Measurements from ENCODE around the gene C19orf85. TPM values are rescaled to one million over a fixed set of nuclear protein-coding genes. Genes with fewer than 3 reads are reported as not detected.

The C19orf85 gene
- total RNA-seq, 1 donor, result not detected

DNA sequence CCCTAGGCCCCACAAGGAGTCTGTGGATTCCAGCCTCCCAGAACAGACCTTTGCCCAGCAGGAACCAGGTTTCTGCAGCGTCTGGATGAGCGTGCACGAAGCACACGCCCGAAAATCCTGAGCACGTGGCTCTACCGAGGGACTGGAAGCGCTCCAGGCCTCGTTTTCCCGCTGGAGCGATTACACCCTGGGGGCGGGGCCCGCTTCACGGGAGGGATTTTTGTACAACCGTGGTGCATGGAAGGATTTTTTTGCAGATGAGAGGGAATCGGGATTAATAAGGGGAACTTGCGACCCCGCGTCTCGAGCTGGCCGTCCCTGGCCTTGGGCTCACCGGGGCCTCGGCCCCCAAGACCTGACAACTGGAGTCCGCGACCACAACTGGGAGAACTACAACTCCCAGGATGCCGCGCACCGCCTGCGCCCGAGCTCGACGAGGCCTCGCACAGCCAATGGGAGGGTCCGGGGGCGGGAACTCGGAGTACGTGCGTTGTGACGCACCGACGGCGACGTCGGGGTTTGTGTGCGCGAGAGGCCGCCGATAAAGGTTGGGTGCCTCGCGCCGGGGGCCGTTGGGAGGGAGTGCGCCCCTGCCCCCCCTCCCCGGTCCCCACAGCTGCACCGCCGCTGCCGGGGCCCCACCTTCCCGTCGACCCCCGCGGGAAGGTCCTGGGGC lies 11.7 kb upstream of the C19orf85 start, which contains the start of gene ZNF628:
TSS of gene ZNF628 (plus strand) at position 518 of the 676 bp plus-strand sequence. CDS start 3,294 bp downstream, outside the sequence.
- TF ChIP-seq, protein P1, sequence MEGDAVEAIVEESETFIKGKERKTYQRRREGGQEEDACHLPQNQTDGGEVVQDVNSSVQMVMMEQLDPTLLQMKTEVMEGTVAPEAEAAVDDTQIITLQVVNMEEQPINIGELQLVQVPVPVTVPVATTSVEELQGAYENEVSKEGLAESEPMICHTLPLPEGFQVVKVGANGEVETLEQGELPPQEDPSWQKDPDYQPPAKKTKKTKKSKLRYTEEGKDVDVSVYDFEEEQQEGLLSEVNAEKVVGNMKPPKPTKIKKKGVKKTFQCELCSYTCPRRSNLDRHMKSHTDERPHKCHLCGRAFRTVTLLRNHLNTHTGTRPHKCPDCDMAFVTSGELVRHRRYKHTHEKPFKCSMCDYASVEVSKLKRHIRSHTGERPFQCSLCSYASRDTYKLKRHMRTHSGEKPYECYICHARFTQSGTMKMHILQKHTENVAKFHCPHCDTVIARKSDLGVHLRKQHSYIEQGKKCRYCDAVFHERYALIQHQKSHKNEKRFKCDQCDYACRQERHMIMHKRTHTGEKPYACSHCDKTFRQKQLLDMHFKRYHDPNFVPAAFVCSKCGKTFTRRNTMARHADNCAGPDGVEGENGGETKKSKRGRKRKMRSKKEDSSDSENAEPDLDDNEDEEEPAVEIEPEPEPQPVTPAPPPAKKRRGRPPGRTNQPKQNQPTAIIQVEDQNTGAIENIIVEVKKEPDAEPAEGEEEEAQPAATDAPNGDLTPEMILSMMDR (IDR thresholded peaks at IDR 0.05; ENCODE audit: insufficient read depth, low read depth, low read length), result no peak
- H3K4me3 ChIP-seq (ENCODE audit: low read depth, low read length), result peak within 1 kb of the TSS; percentile 62
- peak; percentile 98 for DNase-seq (ENCODE audit: low read depth)

GRCh38 chr19:55474269-55475265 lies 10.0 kb upstream of the C19orf85 start:
- H3K4me3 ChIP-seq (ENCODE audit: low read depth, low read length), result no peak overlapping the region
- TF ChIP-seq, protein P1 (IDR thresholded peaks at IDR 0.05; ENCODE audit: insufficient read depth, low read depth, low read length), result no peak
- peak; percentile 54 for DNase-seq (ENCODE audit: low read depth)

- peak; percentile 76 for DNase-seq (ENCODE audit: low read depth)
- H3K4me3 ChIP-seq (ENCODE audit: low read depth, low read length), result no peak overlapping the region
- TF ChIP-seq, protein P1 (IDR thresholded peaks at IDR 0.05; ENCODE audit: insufficient read depth, low read depth, low read length), result no peak
Observed at GRCh38 chr19:55473225-55474012, 8.9 kb upstream of the C19orf85 start.

DNA sequence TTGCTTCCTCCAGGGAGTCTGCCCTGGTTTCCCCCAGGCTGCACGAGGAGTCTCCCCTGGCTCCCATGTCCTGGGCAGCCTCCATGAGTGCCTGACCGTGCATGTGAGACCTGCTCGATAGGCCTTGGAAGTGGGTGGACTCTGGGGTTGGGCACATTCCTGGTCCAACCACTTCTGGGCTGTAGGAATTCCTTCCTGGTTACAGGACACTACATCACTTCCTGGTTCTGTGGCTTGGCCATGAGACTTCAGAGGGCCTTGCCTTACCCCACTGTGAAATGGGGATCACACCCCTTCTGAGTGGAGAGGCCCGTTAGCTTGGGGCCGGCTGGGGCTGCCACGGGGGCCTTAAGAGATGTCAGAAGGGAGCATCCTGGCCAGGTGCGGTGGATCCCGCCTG lies 7.9 kb upstream of the C19orf85 start:
- TF ChIP-seq, protein P1 (IDR thresholded peaks at IDR 0.05; ENCODE audit: insufficient read depth, low read depth, low read length), result no peak

GRCh38 chr19:55471266-55471665 lies 6.7 kb upstream of the C19orf85 start:
- TF ChIP-seq, protein P1 (IDR thresholded peaks at IDR 0.05; ENCODE audit: insufficient read depth, low read depth, low read length), result no peak
- DNase-seq (ENCODE audit: low read depth), result no peak
- H3K4me3 ChIP-seq (ENCODE audit: low read depth, low read length), result no peak overlapping the region

More for the DNA sequence above, 7.9 kb upstream of the C19orf85 start:
- DNase-seq (ENCODE audit: low read depth), result peak; percentile 52
- no peak overlapping the region for H3K4me3 ChIP-seq (ENCODE audit: low read depth, low read length)

GRCh38 chr19:55468054-55468393 lies 3.5 kb upstream of the C19orf85 start:
- no peak overlapping the region for H3K4me3 ChIP-seq (ENCODE audit: low read depth, low read length)
- DNase-seq (ENCODE audit: low read depth), result no peak
- TF ChIP-seq, protein P1 (IDR thresholded peaks at IDR 0.05; ENCODE audit: insufficient read depth, low read depth, low read length), result no peak
